Measurements from ENCODE around the gene IRF1. TPM values are rescaled to one million over a fixed set of nuclear protein-coding genes. Genes with fewer than 3 reads are reported as not detected.

IRF1 gene
- total RNA-seq, 4 donors from 2014 or later: 20.6 to 289 (median 29.6) TPM

Small RNA genes within 50 kb of the gene (small RNA-seq; reads per million reads assigned to genes)
- 0 reads per million in 3 donors for gene RF00019

Other genes with a start within 250 kb of the IRF1 start
- 100 to 1,000 TPM in 3 of 4 donors, 10 to 100 TPM in 1; 59.4 to 199 (median 134) TPM for gene PDLIM4, start 233.1 kb downstream of the IRF1 start, total RNA-seq
- 1 to 10 TPM in 2 of 4 donors, under 1 TPM in 2; 0.42 to 1.7 (median 1.0) TPM for gene SLC22A4, start 196.4 kb downstream of the IRF1 start, total RNA-seq
- 1 to 10 TPM; 6.2 to 8.8 (median 7.5) TPM for gene SLC22A5, start 121.1 kb downstream of the IRF1 start, total RNA-seq
- gene IL5, start 52.7 kb upstream of the IRF1 start, total RNA-seq: not detected
- 10 to 100 TPM; 24.0 to 39.9 (median 29.3) TPM for gene RAD50, start 66.2 kb upstream of the IRF1 start, total RNA-seq
- not detected for gene IL13, start 167.4 kb upstream of the IRF1 start, total RNA-seq
- not detected for gene IL4, start 183.2 kb upstream of the IRF1 start, total RNA-seq
- 1 to 10 TPM; 5.5 to 9.6 (median 8.3) TPM for gene KIF3A, start 246.8 kb upstream of the IRF1 start, total RNA-seq